ENCODE data around the gene TRIM15.

TRIM15 gene

GRCh38 chr6:30147096-30147495, 16.2 kb upstream of the TRIM15 start:
- DNase-seq: no peak

- no peak for DNase-seq
Observed at GRCh38 chr6:30149234-30149633, 14.1 kb upstream of the TRIM15 start.

- no peak for DNase-seq
Observed at GRCh38 chr6:30149858-30150550, 13.3 kb upstream of the TRIM15 start.

GRCh38 chr6:30150671-30151395, 12.5 kb upstream of the TRIM15 start:
- DNase-seq: no peak

GRCh38 chr6:30151580-30151979, 11.8 kb upstream of the TRIM15 start:
- DNase-seq: no peak

- DNase-seq: no peak
Observed at GRCh38 chr6:30152016-30152673, 11.2 kb upstream of the TRIM15 start.

GRCh38 chr6:30152910-30153610, 10.3 kb upstream of the TRIM15 start:
- DNase-seq: no peak

- no peak for DNase-seq
Observed at GRCh38 chr6:30154061-30154460, 9.3 kb upstream of the TRIM15 start.

GRCh38 chr6:30154709-30155519, 8.4 kb upstream of the TRIM15 start:
- no peak for DNase-seq

- no peak for DNase-seq
Observed at GRCh38 chr6:30155520-30156261, 7.7 kb upstream of the TRIM15 start.

GRCh38 chr6:30156262-30156599, 7.1 kb upstream of the TRIM15 start:
- no peak for DNase-seq

- no peak for DNase-seq
Observed at GRCh38 chr6:30156774-30157173, 6.6 kb upstream of the TRIM15 start.

- DNase-seq: no peak
Observed at GRCh38 chr6:30157581-30157980, 5.8 kb upstream of the TRIM15 start.

GRCh38 chr6:30157999-30158398, 5.3 kb upstream of the TRIM15 start:
- no peak for DNase-seq

GRCh38 chr6:30158475-30159040, 4.8 kb upstream of the TRIM15 start:
- DNase-seq: no peak

GRCh38 chr6:30160008-30160784, 3.1 kb upstream of the TRIM15 start:
- DNase-seq: no peak

- DNase-seq: no peak
Observed at GRCh38 chr6:30160785-30161531, 2.4 kb upstream of the TRIM15 start, which contains the start of gene TRIM10. Gene TRIM10, minus strand, starts transcription at chr6:30161211. Its CDS starts 353 bp downstream, at chr6:30160858.

- no peak for DNase-seq
Observed at GRCh38 chr6:30162265-30163089, 869 bp upstream of the TRIM15 start.
